PC-3 (cell line): Measurements from ENCODE around the gene MAML2. TPM values are rescaled to one million over a fixed set of nuclear protein-coding genes. Genes with fewer than 3 reads are reported as not detected.
A peak's percentile ranks its signal among the peaks of the same experiment; 100 is the strongest.

Experiments
- ATAC-seq: fragments of 200-7000 bp; cut with Tn5 transposase; 2 replicates; pipeline ENCODE4 v1.9.1; 2020; ENCODE audit warnings: mild to moderate bottlenecking, moderate library complexity
- BruUV-seq: library from RNA; stranded (reverse); fragments of 400-500 nt; replicated peaks from 2 replicates; lab custom pipeline; 2021; lab: Mats Ljungman, UMichigan
- CTCF ChIA-PET: fragments of 300-600 bp; sonication (Branson Sonifier 250); formaldehyde crosslinking; loops from one replicate; lab custom pipeline; 2022; ENCODE audit warnings: antibody characterized with exemption; lab: Charles Lee
- POLR2A ChIA-PET: fragments of 300-600 bp; sonication (Branson Sonifier 250); formaldehyde crosslinking; loops from one replicate; lab custom pipeline; 2022; ENCODE audit warnings: antibody characterized with exemption; ENCODE audit not compliant: unreplicated experiment; lab: Charles Lee
- DNase-seq: peaks from one replicate; pipeline ENCODE4 v3.0.0-alpha.2; 2015
- H2AFZ ChIP-seq: fragments of 300-600 bp; sonication (generic); 2 replicates; pipeline ENCODE4 v1.6.0; 2016; ENCODE audit warnings: antibody characterized with exemption, low read length
- H3F3A ChIP-seq: fragments of 300-600 bp; sonication (generic); one replicate; pipeline ENCODE4 v1.6.0; 2017; ENCODE audit warnings: antibody characterized with exemption, low read length, control low read depth, mild to moderate bottlenecking; ENCODE audit not compliant: unreplicated experiment
- H3K27ac ChIP-seq: fragments of 300-600 bp; sonication (generic); 2 replicates; pipeline ENCODE4 v1.5.1; 2016; ENCODE audit warnings: mild to moderate bottlenecking, low read length
- H3K27me3 ChIP-seq: fragments of 300-600 bp; sonication (generic); 2 replicates; pipeline ENCODE4 v1.6.1; 2016; ENCODE audit warnings: low read length, mixed read lengths
- H3K36me3 ChIP-seq: fragments of 300-600 bp; sonication (generic); 2 replicates; pipeline ENCODE4 v1.6.1; 2016; ENCODE audit warnings: low read depth, mixed run types, low read length, mixed read lengths
- H3K4me1 ChIP-seq: fragments of 300-600 bp; sonication (generic); 2 replicates; pipeline ENCODE4 v1.5.1; 2016; ENCODE audit warnings: low read length; ENCODE audit not compliant: insufficient read depth
- H3K4me2 ChIP-seq: fragments of 300-600 bp; sonication (generic); 2 replicates; pipeline ENCODE4 v1.6.0; 2016; ENCODE audit warnings: low read length
- H3K4me3 ChIP-seq: fragments of 300-600 bp; sonication (generic); 2 replicates; pipeline ENCODE4 v1.5.1; 2016; ENCODE audit warnings: mild to moderate bottlenecking, low read length, mixed read lengths
- H3K79me2 ChIP-seq: fragments of 300-600 bp; sonication (generic); 2 replicates; pipeline ENCODE4 v1.6.1; 2017; ENCODE audit warnings: low read length, mixed read lengths
- H3K9ac ChIP-seq: fragments of 300-600 bp; sonication (generic); 2 replicates; pipeline ENCODE4 v1.6.0; 2016; ENCODE audit warnings: mild to moderate bottlenecking, low read length
- H3K9me2 ChIP-seq: fragments of 300-600 bp; sonication (generic); replicated peaks from 2 replicates; pipeline ENCODE4 v1.6.1; 2016; ENCODE audit warnings: mixed run types, low read length, mixed read lengths
- H3K9me3 ChIP-seq: fragments of 300-600 bp; sonication (generic); 2 replicates; pipeline ENCODE4 v1.6.1; 2016; ENCODE audit warnings: low read length, mixed read lengths
- H4K20me1 ChIP-seq: fragments of 300-600 bp; sonication (generic); 2 replicates; pipeline ENCODE4 v1.6.1; 2016; ENCODE audit warnings: low read length, mixed read lengths
- EZH2 ChIP-seq: fragments of 300-600 bp; sonication (generic); IDR thresholded peaks from one replicate; pipeline ENCODE4 v1.6.1; 2017; ENCODE audit warnings: antibody characterized with exemption, mild to moderate bottlenecking, low read length; ENCODE audit not compliant: unreplicated experiment
- EZH2phosphoT487 ChIP-seq: fragments of 300-600 bp; sonication (generic); IDR thresholded peaks from 2 replicates; pipeline ENCODE4 v1.6.1; 2018; ENCODE audit warnings: mild to moderate bottlenecking, antibody characterized with exemption, low read length, borderline replicate concordance
- intact Hi-C: fragments of 100-400 bp; cut with micrococcal nuclease; formaldehyde crosslinking; loops from 2 replicates; pipeline ENCODE4 v1.9.0; 2023
- total RNA-seq: library from RNA; depleted of rRNA; stranded (reverse); fragments of >200 nt; gene quantifications from 2 replicates; pipeline ENCODE4 v1.2.3, GENCODE V29; 2014
- TF ChIP-seq, protein P1 (sequence below): fragments of 300-600 bp; sonication (generic); conservative IDR thresholded peaks from 2 replicates; pipeline ENCODE4 v1.5.1; 2017; ENCODE audit warnings: antibody characterized with exemption, low read depth, mild to moderate bottlenecking, low read length

Gene MAML2
- total RNA-seq, 1 experiment from 2014 or later, result 10.9 TPM

DNA sequence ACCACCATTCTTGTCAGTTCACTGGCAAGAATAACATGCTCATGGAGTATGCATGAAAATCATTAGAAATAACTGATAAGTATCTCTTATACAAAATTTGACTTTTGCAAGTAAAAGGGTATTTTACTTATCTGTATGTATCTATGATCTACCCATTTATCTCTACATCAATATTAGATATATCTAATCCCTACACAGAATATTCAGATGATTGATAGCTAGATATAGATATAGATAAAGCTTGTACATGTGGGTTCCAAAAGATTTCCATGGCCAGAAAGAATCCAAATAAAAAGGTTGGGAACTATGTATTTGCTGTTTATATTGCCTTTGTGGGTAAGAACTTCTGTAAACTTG is 185.5 kb downstream of the MAML2 start:
- ChIA-PET CTCF (no interaction called here), POLR2A (no interaction called here)
- Histone ChIP-seq H3K9me2 (no peaks in the 10 kb centered on the region), H3K9ac (no peak overlapping the region; the same call in 1 of the 2 replicates), H3K4me2 (no peak overlapping the region), H3K4me1 (peaks cover 47% of the 10 kb centered on the region), H3K4me3 (no peak overlapping the region), H3K79me2 (0 out of 2 replicates have a peak, but pooled peaks cover 3% of the 10 kb centered on the region), H2AFZ (no peak overlapping the region), H3K27ac (peak overlapping the region; percentile 80), H3K9me3 (no peaks in the 10 kb centered on the region), H3K27me3 (no peaks in the 10 kb centered on the region), H4K20me1 (no peaks in the 10 kb centered on the region), H3F3A (no peaks in the 10 kb centered on the region), H3K36me3 (no peaks in the 10 kb centered on the region)
- intact Hi-C loops, result no loop called here
- ATAC-seq (no peak), DNase-seq (no peak)
- TF ChIP-seq, protein P1, sequence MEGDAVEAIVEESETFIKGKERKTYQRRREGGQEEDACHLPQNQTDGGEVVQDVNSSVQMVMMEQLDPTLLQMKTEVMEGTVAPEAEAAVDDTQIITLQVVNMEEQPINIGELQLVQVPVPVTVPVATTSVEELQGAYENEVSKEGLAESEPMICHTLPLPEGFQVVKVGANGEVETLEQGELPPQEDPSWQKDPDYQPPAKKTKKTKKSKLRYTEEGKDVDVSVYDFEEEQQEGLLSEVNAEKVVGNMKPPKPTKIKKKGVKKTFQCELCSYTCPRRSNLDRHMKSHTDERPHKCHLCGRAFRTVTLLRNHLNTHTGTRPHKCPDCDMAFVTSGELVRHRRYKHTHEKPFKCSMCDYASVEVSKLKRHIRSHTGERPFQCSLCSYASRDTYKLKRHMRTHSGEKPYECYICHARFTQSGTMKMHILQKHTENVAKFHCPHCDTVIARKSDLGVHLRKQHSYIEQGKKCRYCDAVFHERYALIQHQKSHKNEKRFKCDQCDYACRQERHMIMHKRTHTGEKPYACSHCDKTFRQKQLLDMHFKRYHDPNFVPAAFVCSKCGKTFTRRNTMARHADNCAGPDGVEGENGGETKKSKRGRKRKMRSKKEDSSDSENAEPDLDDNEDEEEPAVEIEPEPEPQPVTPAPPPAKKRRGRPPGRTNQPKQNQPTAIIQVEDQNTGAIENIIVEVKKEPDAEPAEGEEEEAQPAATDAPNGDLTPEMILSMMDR, result no peak
- TF ChIP-seq EZH2phosphoT487 (no peak), EZH2 (no peak)
- BruUV-seq, result no TSS peak

DNA sequence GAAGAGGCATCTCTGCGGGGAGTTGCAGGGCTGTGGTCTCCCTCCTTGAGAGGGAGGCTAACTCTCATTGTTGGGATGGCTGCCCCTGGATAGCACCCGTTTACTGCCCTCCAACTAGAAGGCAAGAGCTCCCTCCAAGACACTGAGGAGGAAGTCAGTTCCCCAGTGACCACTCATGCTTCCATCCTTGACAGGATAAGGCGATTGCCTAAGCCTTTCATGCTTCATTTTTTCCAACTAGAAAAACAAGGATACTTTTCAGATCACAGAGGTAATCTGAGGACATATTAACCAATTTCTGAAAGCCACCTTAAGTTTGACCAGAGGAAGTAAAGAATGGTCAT is 186.6 kb downstream of the MAML2 start:
- BruUV-seq, result no TSS peak
- 0 out of 2 replicates have a peak, but pooled peaks cover 3% of the 10 kb centered on the region for H3K79me2 ChIP-seq
- CTCF ChIA-PET, result interaction anchor here (1.4 kb wide), 1 partner anchor 187 kb away, joined by 5 read pairs; the partner anchor contains the start of gene MAML2
- intact Hi-C loops, result no loop called here
- H3K9me2 ChIP-seq, result no peaks in the 10 kb centered on the region
- no peak for DNase-seq
- H2AFZ ChIP-seq, result no peak overlapping the region
- H3K4me2 ChIP-seq, result peak overlapping the region; percentile 40; the same call in 1 of the 2 replicates
- ATAC-seq, result no peak
- TF ChIP-seq EZH2phosphoT487, result no peak
- TF ChIP-seq EZH2, result no peak
- TF ChIP-seq, protein P1, result no peak
- POLR2A ChIA-PET, result no interaction called here
- H3K9me3 ChIP-seq, result no peaks in the 10 kb centered on the region
- no peaks in the 10 kb centered on the region for H3K36me3 ChIP-seq
- no peaks in the 10 kb centered on the region for H3F3A ChIP-seq
- peak overlapping the region; percentile 80 for H3K27ac ChIP-seq
- H3K4me1 ChIP-seq, result peaks cover 39% of the 10 kb centered on the region
- peak overlapping the region; percentile 37; the same call in 1 of the 2 replicates for H3K9ac ChIP-seq
- H4K20me1 ChIP-seq, result no peaks in the 10 kb centered on the region
- no peak overlapping the region for H3K4me3 ChIP-seq
- no peaks in the 10 kb centered on the region for H3K27me3 ChIP-seq

DNA sequence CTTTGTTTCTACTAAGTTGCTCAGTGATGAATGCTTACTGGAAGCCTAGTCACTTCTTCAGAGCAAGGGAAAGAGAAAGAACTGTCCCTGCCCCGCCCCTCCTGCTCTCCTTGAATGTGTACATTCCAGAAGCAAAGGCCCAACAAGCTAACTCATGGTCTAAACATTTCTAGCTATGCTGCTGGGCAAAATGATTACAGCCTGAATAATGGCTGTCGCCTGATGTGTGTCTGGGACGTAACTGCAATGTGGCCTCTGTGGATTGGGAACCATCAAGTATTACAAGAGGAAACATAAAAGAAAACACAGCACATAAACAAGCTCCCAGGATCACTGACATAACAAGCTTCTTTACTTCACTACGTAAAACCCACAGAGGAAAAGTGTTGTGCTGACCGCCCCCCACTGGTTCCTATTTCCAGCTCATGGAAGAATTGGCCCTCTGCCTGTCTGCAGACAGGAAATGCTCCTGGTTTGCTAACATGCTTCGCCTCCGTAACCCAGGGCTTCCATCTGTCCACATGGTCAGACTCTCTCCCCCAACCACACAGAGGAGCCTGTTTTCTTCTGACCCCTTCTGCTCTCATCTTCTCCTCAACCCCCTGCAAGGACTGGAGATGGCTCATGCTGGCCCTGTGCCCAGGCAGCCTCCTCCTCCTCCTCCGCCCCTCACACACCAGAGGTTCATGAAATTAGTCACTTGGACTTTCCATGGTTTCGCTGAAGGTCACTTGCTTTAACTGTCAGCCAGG is 187.2 kb downstream of the MAML2 start:
- H4K20me1 ChIP-seq, result no peaks in the 10 kb centered on the region
- POLR2A ChIA-PET, result interaction anchor here (0.6 kb wide), 1 partner anchor 19 kb away, joined by 23 read pairs; no protein-coding TSS in a partner anchor
- TF ChIP-seq EZH2phosphoT487 (no peak), EZH2 (no peak)
- TF ChIP-seq, protein P1, result no peak; the same call in 1 of the 2 replicates
- H3K27me3 ChIP-seq, result no peaks in the 10 kb centered on the region
- H3K79me2 ChIP-seq, result 0 out of 2 replicates have a peak, but pooled peaks cover 3% of the 10 kb centered on the region
- peak overlapping the region; percentile 80 for H3K27ac ChIP-seq
- DNase-seq (peak; percentile 88), ATAC-seq (peak; percentile 86)
- no peaks in the 10 kb centered on the region for H3K9me3 ChIP-seq
- CTCF ChIA-PET, result interaction anchor here (0.8 to 1.4 kb wide), 3 partner anchors 64 to 238 kb away, joined by 3 to 5 read pairs (median 5); partner anchors contain the start of gene MAML2
- peak overlapping the region; percentile 37; the same call in 1 of the 2 replicates for H3K9ac ChIP-seq
- no peaks in the 10 kb centered on the region for H3K36me3 ChIP-seq
- peak overlapping the region; percentile 40 for H3K4me2 ChIP-seq
- H3K4me1 ChIP-seq, result peaks cover 34% of the 10 kb centered on the region
- intact Hi-C loops, result no loop called here
- H3K4me3 ChIP-seq, result no peak overlapping the region
- no peaks in the 10 kb centered on the region for H3K9me2 ChIP-seq
- H3F3A ChIP-seq, result no peaks in the 10 kb centered on the region
- BruUV-seq, result no TSS peak
- 0 out of 2 replicates have a peak overlapping the region, but pooled peaks have one; percentile 4 for H2AFZ ChIP-seq
